A549 (cell line): ENCODE results near the gene ARIH2.

Source experiments
- CEBPB ChIP-seq, 2 experiments: fragments of >200 bp in 1 of 2; sonication (Bioruptor Twin) in 1 of 2; formaldehyde crosslinking in 1 of 2; IDR thresholded peaks; 2 replicates each; pipeline ENCODE4 v1.6.1; 2012 to 2016
- EP300 ChIP-seq, 2 experiments: fragments of >200 bp; sonication (Bioruptor Twin); formaldehyde crosslinking; IDR thresholded peaks; 2 replicates in 1 of 2; 3 replicates in 1 of 2; pipeline ENCODE4 v1.6.1; 2016 to 2017
- JUNB ChIP-seq: fragments of >200 bp; sonication (Bioruptor Twin); formaldehyde crosslinking; IDR thresholded peaks from 2 replicates; pipeline ENCODE4 v1.6.1; 2016
- NFE2L2 ChIP-seq: fragments of 150-350 bp; conservative IDR thresholded peaks from 2 replicates; pipeline ENCODE4 v1.6.1; 2014; ENCODE audit warnings: low read length
- PHF8 ChIP-seq: fragments of 200-600 bp; sonication (generic); IDR thresholded peaks from 2 replicates; pipeline ENCODE4 v1.6.1; 2016; ENCODE audit warnings: low read depth, mild to moderate bottlenecking, antibody characterized with exemption, moderate library complexity, borderline replicate concordance
- POLR2A ChIP-seq: IDR thresholded peaks from 2 replicates; pipeline ENCODE4 v1.6.1; 2012; ENCODE audit warnings: mild to moderate bottlenecking, low read length
- ZFP36 ChIP-seq: fragments of 450-650 bp; IDR thresholded peaks from 2 replicates; pipeline ENCODE4 v1.6.1; 2014; ENCODE audit warnings: borderline replicate concordance; ENCODE audit not compliant: partially characterized antibody
- ZSCAN20 ChIP-seq: fragments of 250-450 bp; sonication (Bioruptor Pico); IDR thresholded peaks from 2 replicates; pipeline ENCODE4 v1.8.0; 2022; ENCODE audit warnings: mild to moderate bottlenecking, moderate library complexity
- TF ChIP-seq, protein P1 (sequence below): fragments of 450-650 bp; IDR thresholded peaks from 2 replicates; pipeline ENCODE4 v1.6.1; 2014; ENCODE audit warnings: antibody characterized with exemption
- TF ChIP-seq, protein P2 (sequence below): fragments of >200 bp; sonication (Bioruptor Twin); formaldehyde crosslinking; IDR thresholded peaks from 3 replicates; pipeline ENCODE4 v1.5.1; 2016
- TF ChIP-seq, protein P3 (sequence below): IDR thresholded peaks from 2 replicates; pipeline ENCODE4 v1.6.1; 2012
- TF ChIP-seq, protein P4 (sequence below): fragments of 150-350 bp; IDR thresholded peaks from 2 replicates; pipeline ENCODE4 v1.6.1; 2014; ENCODE audit warnings: low read depth, mild to moderate bottlenecking, low read length

DNA sequence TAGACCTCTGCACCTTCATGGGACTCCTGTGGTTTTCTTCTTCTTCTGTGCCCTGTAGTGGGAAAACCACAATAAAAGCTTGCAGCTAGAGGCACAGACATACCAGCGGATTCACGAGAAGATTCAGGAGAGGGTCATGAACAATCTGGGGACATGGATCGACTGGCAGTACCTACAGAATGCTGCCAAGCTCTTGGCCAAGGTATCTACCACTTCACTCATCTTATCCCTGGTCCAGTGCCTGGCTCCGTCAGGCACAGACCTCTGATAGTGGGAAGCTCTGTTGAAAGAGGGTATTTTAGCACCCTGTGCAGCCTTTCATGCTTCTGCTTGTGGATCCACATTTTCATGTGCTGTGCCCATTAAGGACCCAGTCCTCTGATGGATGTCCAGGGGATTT is 61.7 kb downstream of the ARIH2 start:
- TF ChIP-seq, protein P1, sequence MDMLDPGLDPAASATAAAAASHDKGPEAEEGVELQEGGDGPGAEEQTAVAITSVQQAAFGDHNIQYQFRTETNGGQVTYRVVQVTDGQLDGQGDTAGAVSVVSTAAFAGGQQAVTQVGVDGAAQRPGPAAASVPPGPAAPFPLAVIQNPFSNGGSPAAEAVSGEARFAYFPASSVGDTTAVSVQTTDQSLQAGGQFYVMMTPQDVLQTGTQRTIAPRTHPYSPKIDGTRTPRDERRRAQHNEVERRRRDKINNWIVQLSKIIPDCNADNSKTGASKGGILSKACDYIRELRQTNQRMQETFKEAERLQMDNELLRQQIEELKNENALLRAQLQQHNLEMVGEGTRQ, result no peak
- TF ChIP-seq, protein P2, sequence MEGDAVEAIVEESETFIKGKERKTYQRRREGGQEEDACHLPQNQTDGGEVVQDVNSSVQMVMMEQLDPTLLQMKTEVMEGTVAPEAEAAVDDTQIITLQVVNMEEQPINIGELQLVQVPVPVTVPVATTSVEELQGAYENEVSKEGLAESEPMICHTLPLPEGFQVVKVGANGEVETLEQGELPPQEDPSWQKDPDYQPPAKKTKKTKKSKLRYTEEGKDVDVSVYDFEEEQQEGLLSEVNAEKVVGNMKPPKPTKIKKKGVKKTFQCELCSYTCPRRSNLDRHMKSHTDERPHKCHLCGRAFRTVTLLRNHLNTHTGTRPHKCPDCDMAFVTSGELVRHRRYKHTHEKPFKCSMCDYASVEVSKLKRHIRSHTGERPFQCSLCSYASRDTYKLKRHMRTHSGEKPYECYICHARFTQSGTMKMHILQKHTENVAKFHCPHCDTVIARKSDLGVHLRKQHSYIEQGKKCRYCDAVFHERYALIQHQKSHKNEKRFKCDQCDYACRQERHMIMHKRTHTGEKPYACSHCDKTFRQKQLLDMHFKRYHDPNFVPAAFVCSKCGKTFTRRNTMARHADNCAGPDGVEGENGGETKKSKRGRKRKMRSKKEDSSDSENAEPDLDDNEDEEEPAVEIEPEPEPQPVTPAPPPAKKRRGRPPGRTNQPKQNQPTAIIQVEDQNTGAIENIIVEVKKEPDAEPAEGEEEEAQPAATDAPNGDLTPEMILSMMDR, result no peak
- TF ChIP-seq PHF8, result no peak
- no peak for TF ChIP-seq JUNB
- TF ChIP-seq, protein P3, sequence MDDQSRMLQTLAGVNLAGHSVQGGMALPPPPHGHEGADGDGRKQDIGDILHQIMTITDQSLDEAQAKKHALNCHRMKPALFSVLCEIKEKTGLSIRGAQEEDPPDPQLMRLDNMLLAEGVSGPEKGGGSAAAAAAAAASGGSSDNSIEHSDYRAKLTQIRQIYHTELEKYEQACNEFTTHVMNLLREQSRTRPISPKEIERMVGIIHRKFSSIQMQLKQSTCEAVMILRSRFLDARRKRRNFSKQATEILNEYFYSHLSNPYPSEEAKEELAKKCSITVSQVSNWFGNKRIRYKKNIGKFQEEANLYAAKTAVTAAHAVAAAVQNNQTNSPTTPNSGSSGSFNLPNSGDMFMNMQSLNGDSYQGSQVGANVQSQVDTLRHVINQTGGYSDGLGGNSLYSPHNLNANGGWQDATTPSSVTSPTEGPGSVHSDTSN, result no peak
- TF ChIP-seq, protein P4, sequence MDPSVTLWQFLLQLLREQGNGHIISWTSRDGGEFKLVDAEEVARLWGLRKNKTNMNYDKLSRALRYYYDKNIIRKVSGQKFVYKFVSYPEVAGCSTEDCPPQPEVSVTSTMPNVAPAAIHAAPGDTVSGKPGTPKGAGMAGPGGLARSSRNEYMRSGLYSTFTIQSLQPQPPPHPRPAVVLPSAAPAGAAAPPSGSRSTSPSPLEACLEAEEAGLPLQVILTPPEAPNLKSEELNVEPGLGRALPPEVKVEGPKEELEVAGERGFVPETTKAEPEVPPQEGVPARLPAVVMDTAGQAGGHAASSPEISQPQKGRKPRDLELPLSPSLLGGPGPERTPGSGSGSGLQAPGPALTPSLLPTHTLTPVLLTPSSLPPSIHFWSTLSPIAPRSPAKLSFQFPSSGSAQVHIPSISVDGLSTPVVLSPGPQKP, result no peak
- no peak for TF ChIP-seq POLR2A
- TF ChIP-seq EP300 (IDR thresholded peaks at IDR 0.05), result no peak
- TF ChIP-seq ZFP36, result no peak
- TF ChIP-seq NFE2L2, result no peak
- TF ChIP-seq CEBPB (IDR thresholded peaks at IDR 0.05), result no peak
- TF ChIP-seq ZSCAN20 (CRISPR knock-in tag), result no peak
